ENCODE results near the gene LRRC49.
"Not testable (repeated sequence)": the region's sequence is repeated elsewhere in the genome, so short reads cannot be mapped to it uniquely, and the experiment has no call there.

Gene LRRC49, protein sequence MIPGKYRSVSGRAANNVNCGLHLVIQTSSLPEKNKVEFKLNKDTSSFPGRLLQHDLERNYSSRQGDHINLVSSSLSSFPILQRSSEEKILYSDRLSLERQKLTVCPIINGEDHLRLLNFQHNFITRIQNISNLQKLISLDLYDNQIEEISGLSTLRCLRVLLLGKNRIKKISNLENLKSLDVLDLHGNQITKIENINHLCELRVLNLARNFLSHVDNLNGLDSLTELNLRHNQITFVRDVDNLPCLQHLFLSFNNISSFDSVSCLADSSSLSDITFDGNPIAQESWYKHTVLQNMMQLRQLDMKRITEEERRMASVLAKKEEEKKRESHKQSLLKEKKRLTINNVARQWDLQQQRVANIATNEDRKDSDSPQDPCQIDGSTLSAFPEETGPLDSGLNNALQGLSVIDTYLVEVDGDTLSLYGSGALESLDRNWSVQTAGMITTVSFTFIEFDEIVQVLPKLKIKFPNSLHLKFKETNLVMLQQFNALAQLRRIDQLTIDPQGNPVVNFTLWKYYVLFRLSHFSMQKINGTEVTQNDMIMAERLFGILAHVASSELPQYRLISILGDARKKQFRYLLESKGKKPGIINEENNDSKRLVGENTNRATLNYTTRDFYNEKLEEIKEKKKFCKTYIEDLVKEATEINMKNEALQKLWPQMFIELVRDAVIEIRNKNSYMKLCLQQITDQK
- 0.48 to 1.0 reads per million in 2 donors for total RNA-seq

DNA sequence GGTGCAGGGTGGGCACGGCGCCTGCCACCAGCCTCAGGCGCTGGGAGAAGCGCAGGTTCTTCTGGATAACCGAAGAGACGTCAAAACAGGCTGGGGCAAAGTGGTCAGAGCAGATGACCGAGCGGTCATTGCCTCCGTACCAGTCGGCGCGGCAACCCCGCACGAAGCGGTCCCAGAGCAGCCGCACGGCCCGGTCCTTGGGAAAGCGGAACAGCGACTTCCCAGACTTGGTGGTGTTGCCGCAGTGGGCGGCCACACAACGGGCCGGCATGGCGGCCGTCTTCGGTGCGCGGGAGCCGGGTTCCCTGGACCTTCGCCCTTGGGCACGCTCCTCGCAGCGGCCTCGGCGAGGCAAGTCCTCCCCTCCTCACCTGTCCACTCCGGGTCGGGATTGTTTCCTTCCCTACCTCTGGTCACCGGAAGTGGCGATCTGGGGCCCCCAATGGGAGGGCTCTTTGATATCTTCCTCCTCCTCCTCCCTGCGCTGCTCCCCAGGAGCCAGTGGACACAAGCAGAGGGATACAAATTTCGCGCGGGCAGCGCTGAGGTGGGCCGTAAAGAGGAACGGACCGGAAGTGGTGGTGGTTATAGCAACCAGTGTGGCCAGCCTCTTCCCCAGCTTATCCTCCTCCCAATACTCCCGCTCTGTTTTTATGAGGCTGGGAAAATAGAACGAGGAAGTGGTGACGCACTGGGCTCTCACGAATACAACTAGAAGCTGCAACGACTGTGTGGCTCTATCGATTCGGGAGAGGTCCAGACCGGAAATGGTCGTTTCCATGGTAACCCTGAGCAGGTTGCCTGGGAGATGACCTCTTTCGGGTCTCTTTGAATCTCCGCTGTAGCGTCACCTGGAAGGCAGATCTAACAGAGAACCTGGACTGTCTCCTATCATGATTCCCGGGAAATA, at the start of gene LRRC49, which contains the start of gene THAP10:
TSS of gene LRRC49 (plus strand) at position 825 of the 910 bp plus-strand sequence. CDS start at position 894, 69 bp downstream.
TSS of gene THAP10 (minus strand) at position 432 of the 910 bp plus-strand sequence. CDS start at position 271, 161 bp downstream.
- DNase-seq = no peak

DNA sequence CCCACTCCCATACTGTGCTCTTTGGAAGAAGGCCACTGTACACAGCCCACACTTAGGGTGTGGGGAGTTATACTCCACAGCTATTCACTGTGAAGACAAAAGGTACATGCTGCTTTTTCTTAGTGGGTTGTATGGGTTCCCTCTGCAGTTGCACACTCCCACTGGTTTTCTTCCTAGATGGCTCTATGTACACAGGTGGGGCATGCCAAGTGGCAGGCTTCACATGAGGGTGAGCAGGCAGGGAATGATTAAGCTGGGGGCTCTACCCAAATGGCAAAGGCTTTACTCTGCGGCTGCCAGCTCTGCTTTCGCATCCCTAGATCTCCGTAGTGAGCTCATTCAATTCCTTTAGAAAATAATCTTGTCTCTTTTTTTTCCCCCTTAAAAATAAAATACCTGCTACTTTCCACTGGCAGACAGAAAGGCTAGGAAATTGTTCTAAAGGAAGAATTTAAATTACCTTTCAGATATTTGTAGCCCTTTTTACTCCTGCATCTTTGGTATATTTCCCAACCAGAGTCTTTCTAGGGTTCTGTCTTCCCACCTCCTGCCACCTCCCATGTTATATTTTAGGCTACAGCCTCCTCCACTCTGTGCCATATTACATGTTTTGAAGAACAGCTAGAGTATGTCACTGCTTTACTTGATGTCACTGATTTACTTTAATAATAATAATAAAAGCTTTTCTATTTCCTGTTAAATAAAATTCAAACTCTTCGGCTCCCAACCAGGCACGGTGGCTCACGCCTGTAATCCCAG, 46.8 kb upstream of the LRRC49 start:
- no peak for DNase-seq

DNA sequence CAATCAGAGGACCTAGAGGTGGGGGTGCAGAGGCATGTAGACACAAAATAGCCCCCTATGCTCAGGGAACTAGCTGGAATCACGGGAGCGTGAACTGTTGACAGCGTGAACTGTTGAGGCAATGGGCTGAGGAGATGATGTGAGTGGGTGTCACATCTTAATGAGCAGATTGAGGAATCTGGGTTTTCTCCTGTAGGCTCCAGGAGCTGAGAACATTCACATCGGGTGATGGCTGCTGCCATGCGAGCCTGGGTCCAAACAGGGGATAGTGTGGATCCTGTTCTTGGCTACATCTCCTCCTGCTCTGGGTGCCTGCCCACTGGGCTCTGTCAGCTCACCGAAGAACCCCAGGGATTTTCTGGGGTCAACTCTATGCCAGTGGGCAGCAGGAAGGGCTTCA, 40.7 kb upstream of the LRRC49 start:
- no peak for DNase-seq

DNA sequence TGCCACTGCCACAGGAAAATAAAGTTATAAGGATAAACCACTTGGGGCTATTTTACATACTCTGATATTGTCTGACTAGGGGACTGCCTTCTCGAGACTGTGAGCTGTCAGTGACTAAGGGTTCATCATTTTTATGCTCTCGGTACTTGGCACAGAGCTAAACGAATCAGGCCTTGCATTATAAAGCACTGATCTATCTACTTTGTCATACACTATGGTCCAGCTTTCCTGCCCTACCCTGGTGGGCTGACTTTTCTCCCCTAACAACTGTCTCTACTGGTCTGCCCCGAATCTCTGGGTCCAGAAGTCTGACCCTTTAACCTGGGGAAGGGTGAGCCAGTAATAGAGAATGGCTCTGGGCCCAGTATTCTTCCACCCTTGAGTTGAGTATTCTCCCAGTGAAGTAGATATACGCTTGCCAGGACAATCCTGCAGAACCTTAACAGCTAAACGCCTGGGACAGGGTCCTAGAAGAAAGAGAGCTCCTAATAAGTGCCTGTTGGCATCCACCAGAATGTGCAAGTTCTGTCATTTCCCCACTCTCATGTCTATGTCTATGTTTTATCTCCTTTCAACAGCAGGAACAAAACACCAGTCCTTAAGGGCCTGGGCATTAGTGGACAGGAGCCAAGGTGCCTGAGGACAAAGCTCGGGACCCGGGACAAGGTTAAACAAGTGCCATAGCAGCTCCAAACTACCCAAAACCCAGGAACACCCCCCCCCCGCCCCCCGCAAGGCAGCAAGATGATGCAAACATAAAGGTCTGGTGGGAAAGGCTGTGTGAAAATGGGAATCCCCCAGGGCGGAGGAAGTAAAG, 39.9 kb upstream of the LRRC49 start:
- DNase-seq = no peak

DNA sequence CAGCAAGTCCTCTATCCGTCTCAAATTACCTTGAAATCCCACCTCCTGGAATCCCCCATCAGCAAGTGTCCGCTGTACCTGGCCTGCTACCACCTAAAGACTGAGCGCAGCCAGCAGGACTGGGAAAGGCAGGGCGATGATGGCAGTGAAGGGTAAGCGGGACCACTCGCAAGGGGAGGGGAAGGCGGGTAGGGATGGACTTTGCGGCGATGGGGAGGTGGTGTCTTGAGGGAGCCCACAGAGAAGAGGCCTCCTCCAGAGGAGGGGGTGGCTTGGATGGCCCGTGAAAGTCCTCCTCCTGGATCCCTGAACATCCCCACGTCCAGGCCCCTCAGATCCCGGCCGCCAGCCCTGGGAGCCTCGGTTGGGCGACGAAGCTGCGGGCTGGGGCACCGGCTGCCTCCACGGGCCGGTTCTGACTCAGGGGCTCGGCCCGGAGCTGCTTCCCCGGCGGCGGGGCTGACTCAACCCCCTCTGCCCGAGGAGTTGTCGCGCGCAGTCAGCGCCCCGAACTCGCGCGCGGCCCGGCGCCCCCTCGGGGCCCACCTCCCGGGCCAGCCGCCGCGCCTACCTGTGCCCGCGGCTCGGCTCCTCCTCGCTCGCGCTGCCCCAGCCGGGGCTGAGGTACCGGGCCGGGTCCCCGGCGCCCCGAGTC, 39.2 kb upstream of the LRRC49 start:
- no peak for DNase-seq

DNA sequence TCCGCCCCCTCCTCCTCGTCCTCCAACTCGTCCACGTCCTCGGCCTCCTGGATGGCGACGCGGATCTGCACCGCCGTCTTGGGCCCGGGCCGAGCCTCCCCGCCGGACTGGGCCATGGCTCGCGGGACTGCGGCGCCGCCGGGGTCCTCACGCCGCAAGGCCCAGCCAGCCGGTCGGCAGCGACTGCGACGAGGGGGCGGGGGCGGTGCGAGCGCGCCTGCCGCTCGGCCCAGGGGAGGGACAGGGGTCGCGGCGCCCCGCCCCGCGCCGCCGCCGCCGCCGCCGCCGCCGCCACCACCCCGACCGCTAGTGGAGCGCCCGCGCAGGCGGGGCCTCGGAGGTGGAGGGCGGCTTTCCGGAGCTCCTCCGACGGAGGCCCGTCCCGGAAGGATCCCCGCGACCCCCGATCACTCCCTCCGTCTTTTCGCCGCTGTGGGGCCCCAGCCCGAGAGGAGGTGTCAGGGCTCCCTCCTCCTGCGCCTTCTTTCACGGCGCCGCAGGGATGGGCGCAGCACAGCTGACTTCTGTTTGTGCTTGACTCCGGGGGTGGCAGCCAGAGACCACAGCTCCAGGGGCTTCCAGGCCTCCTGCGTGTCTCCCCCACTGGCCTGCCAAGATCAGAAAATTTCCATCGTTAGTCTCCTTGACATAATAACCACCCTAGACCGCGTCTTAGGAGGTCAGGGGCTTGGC, 38.5 kb upstream of the LRRC49 start, which contains the start of gene LARP6:
TSS of gene LARP6 (minus strand) at position 185 of the 693 bp plus-strand sequence. CDS start at position 116, 69 bp downstream.
- no peak for DNase-seq

DNA sequence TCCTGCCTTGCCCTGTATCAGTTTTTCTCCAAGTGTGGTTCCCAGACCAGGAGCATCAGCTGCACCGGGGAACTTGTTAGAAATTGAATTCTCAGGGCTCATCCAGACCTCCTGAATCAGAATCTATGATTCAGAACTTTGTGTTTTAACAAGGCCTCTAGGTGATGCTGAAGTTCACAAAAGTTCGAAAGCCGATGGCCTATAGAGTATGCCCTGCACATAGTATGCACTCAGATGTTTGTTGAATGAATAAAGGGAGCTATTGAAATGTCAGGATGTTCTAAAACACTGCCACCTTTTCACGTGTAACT, 38.0 kb upstream of the LRRC49 start:
- no peak for DNase-seq

DNA sequence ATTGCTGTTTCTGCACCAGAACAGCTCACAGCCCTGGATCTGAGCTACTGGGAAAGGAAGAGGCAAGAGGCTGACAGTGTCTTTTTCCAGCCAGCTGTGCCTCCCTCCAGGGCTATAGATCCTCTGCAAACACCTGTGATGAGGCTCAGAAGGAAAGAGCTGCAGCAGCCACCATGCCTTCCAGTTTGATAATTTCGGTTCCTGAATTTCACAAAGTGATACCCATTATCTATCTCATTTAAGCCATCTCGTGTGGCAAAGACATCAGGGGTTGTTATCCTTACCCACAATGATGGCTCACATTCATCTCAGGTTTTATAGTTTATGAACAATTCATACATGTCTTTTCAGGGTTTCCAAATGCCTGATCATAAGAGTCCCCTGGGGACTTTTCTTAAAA, 36.9 kb upstream of the LRRC49 start:
- DNase-seq = no peak

DNA sequence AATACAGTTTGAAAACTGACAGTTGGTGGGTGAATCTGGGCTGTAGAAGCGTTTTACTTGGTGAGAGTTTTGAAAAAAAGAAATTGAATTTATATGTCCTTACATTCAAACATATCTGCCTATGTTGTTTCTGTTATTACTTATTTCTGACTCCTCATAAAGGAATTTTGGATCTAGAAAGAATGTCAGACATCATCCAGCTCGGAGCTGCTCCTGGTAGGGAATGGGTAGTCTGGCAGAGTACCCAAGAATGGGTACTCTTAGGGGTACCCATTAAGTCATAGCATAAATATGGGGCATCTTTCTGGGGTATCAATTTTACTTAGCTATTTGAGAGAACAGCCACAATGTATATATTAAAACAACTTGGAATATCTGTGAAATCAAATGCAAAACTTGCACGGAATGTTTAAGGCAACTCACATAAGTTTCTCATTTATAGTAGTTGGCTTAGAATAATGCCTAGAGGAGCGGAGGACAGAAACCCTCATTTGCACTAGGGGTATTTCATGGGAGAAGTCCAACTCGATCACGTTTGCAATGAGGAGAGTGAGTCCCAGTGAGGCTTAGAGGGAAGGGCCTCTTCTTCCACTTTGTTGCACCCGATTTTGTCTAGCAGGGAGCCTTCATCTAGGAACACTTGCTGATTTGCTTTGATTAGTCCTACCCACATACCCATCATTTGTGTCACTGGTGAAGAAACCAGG, 36.3 kb upstream of the LRRC49 start:
- DNase-seq = no peak

DNA sequence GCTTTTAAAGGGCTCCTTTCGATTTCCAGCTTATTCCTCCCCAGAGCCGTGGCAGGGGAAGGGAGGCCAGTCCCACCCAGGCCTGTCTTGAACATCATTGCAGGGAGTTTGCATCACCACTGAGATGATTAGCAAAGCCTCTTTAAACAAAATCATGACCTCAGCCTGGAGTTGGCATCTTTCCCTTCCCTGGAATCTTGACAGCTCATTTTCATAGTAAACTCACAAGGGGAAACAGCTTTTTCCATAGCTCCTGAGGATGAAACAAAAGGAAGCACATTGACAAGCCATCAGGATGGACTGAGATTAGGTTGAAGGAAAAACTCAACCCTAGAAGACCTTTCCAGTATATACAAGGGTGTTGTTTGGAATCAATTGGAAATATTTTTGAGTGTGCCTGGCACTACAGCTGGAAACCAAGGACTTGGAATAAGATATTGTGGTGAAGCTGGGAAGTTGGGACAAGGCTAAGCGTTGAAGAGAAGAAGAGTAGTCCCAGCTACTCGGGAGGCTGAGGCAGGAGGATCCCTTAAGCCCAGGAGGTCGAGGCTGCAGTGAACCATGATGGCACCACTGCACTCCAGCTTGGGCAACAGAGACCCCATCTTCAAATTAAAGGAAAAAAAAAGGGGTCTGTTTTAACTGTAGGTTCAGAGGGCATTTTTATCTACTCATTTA, 35.6 kb upstream of the LRRC49 start:
- DNase-seq = no peak

DNA sequence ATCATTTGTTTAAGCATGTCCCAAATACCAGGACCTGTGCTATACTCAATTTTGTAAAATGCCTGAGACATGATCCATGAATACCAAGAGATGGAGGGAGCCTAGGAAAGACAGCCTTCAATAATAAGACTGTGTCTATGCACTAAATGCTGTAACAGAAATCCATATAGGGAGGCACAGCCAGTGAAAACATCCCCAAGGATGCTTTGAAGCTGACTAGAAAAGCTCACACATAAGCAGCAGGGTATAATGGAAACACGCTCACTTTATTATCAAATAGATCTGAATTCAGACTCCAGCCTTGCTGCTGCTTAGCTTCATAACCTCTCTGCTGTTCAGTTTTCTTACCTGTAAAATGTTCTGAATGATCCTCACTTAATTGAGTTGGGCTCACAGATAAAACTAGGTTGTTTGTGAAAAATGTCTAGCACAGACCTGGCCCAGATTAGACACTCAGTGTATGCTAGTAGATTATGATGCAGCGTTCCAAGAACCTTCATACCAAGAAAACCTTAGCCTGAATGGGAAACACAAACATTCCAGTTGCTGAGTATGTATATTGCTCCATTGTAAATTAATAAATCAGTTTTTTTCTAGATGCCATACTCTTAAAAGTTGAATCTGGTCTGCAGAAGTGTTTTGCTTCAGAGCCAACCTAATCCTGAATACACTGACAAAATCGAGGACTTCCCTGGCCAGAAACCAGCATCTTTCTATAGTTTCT, 34.9 kb upstream of the LRRC49 start:
- DNase-seq = no peak

DNA sequence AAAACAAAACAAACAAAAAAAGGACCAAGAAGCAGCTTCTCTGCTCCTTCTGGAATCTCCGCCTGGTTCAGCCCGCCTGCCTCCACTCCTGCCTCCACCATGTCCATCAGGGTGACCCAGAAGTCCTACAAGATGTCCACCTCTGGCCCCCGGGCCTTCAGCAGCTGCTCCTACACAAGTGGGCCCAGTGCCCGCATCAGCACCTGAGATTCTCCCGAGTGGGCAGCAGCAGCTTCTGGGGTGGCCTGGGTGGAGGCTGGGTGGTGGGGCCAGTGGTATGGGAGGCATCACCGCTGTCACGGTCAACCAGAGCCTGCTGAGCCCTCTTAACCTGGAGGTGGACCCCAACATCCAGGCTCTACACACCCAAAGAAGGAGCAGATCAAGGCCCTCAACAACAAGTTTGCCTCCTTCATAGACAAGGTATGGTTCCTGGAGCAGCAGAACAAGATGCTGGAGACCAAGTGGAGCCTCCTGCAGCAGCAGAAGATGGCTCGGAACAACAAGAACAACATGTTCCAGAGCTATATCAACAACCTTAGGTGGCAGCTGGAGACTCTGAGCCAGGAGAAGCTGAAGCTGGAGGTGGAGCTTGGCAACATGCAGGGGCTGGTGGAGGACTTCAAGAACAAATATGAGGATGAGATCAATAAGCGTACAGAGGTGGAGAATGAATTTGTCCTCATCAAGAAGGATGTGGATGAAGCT, 33.9 kb upstream of the LRRC49 start:
- not testable (repeated sequence) for DNase-seq

DNA sequence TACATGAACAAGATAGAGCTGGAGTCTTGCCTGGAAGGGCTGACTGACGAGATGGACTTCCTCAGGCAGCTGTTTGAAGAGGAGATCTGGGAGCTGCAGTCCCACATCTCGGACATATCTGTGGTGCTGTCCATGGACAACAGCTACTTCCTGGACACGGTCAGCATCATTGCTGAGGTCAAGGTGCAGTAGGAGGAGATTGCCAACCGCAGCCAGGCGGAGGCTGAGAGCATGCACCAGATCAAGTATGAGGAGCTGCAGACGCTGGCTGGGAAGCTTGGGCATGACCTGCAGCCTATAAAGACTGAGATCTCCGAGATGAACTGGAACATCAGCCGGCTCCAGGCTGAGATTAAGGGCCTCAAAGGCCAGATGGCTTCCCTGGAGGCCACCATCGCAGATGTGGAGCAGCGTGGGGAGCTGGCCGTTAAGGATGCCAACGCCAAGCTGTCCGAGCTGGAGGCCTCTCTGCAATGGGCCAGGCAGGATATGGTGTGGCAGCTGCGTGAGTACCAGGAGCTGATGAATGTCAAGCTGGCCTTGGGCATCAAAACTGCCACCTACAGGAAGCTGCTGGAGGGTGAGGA, 33.2 kb upstream of the LRRC49 start:
- DNase-seq = no peak

DNA sequence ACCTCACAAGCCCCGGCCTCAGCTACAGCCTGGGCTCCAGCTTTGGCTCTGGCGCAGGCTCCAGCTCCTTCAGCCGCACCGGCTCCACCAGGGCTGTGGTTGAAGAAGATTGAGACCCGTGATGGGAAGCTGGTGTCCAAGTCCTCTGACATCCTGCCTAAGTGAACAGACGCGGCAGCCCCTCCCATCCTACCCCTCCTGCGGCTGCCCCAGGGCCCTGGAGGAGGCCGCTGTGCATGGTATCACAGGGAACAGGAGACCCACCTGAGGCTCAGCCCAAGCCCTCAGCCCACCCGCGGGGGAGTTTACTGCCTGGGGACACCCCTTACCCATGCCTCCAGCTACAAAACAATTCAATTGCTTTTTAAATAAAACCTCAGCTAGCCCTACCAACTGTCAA, 32.6 kb upstream of the LRRC49 start:
- no peak for DNase-seq

DNA sequence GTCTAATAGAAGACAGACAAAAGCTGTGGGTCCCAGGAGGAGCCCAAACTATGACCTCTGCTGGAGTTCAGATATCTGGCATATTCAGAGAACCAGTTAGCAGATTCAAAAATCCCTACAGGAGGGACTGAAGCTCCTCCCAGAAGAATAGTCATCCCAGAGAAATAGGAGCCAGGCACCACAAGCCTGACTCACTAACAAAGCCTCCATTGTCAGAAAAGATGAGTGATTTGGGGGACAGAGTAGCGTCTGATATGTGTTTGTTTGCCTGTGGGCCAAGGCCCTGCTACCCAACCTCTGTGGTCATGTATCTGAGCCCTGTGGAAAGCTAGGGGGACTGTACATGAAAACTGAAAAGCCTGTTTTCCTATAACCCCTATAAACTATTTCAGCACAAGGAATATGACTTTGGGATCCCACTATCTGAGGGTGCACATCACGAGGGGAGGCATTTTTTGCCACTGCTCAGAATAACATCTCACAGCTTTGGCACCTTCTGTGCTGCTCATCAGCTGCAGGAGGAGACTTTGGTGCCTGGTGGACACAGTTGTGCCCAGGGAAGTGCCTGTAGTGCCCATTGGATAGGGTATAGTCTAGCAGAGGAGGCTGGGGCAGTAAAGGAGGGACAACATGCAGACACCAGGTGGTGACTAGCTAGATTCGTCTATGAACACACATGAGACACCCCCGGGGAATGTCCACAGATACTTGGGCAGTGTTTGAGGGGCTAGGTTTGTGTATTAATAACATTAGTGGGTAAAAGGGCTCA, 29.0 kb upstream of the LRRC49 start:
- DNase-seq = no peak

DNA sequence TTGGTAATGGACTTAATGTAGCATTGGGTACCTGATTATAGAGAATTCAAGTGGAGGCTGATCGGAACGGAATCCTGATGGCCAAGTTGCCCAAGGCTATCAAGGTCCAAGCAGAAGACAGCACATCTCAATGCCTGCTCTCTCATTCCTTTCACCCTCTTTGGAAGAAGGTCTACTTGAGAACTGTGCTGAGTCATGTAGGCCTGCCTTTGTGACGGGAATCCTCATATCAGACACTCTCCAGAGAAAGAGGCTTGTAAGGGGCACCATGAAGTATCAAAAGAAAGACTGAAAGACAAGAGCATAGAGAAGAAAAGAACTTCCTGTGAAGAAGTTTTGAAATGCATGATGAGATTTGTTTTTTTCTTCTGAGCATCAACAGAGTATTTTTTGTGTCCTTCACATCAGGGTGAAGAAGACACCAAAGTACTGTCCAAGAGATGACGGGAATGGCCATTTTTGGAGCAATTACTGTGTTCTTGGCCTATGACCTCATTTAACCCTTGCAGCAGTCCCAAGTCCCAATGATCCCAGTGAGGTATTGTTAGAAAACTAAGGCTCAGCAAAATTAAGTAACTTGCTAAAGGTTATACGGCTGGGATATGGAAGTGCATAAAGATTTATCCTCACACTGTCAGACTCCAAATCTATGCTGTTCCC, 25.5 kb upstream of the LRRC49 start:
- no peak for DNase-seq
